GM21390 (cell line): ENCODE data around the gene IKZF2.

ENCODE experiments used
- ATAC-seq: cut with Tn5 transposase; IDR thresholded peaks from one replicate; pipeline ENCODE4 v1.9.1; 2021; ENCODE audit not compliant: unreplicated experiment

Gene IKZF2

GRCh38 chr2:213151437-213152064 lies at the start of gene IKZF2:
Gene IKZF2, minus strand, starts transcription at chr2:213151612. Its CDS starts 2,983 bp downstream, at chr2:213148629.
- ATAC-seq, result peak; percentile 51

GRCh38 chr2:213199871-213200270 lies 48.5 kb upstream of the IKZF2 start:
- no peak for ATAC-seq

GRCh38 chr2:213189001-213189899 lies 37.8 kb upstream of the IKZF2 start:
- no peak for ATAC-seq

- no peak for ATAC-seq
Measured at GRCh38 chr2:213188533-213188867, 37.1 kb upstream of the IKZF2 start.

GRCh38 chr2:213187833-213188532 lies 36.6 kb upstream of the IKZF2 start:
- ATAC-seq, result no peak

GRCh38 chr2:213187386-213187785 lies 36.0 kb upstream of the IKZF2 start:
- no peak for ATAC-seq

- ATAC-seq, result peak; percentile 99
Measured at GRCh38 chr2:213185147-213185822, 33.9 kb upstream of the IKZF2 start.

GRCh38 chr2:213181712-213182111 lies 30.3 kb upstream of the IKZF2 start:
- no peak for ATAC-seq

GRCh38 chr2:213177679-213178078 lies 26.3 kb upstream of the IKZF2 start:
- ATAC-seq, result no peak

GRCh38 chr2:213175673-213176247 lies 24.3 kb upstream of the IKZF2 start:
- ATAC-seq, result no peak

- ATAC-seq, result no peak
Measured at GRCh38 chr2:213172641-213173040, 21.2 kb upstream of the IKZF2 start.

GRCh38 chr2:213171147-213171546 lies 19.7 kb upstream of the IKZF2 start:
- no peak for ATAC-seq

GRCh38 chr2:213167271-213167930 lies 16.0 kb upstream of the IKZF2 start:
- no peak for ATAC-seq

- ATAC-seq, result peak; percentile 100
Measured at GRCh38 chr2:213166109-213166508, 14.7 kb upstream of the IKZF2 start.

- no peak for ATAC-seq
Measured at GRCh38 chr2:213164263-213164662, 12.9 kb upstream of the IKZF2 start.

- ATAC-seq, result no peak
Measured at GRCh38 chr2:213162516-213163118, 11.2 kb upstream of the IKZF2 start.

GRCh38 chr2:213161759-213162515 lies 10.5 kb upstream of the IKZF2 start:
- ATAC-seq, result no peak

- ATAC-seq, result no peak
Measured at GRCh38 chr2:213159768-213160167, 8.4 kb upstream of the IKZF2 start.

GRCh38 chr2:213157242-213157641 lies 5.8 kb upstream of the IKZF2 start:
- peak; percentile 67 for ATAC-seq
